HG02840 (cell line): ENCODE data around the gene AKT2.

Experiments
- ATAC-seq: cut with Tn5 transposase; IDR thresholded peaks from one replicate; pipeline ENCODE4 v1.9.1; 2021; ENCODE audit warnings: mild to moderate bottlenecking, moderate library complexity, moderate number of reproducible peaks; ENCODE audit not compliant: unreplicated experiment, low FRiP score

The AKT2 gene

DNA sequence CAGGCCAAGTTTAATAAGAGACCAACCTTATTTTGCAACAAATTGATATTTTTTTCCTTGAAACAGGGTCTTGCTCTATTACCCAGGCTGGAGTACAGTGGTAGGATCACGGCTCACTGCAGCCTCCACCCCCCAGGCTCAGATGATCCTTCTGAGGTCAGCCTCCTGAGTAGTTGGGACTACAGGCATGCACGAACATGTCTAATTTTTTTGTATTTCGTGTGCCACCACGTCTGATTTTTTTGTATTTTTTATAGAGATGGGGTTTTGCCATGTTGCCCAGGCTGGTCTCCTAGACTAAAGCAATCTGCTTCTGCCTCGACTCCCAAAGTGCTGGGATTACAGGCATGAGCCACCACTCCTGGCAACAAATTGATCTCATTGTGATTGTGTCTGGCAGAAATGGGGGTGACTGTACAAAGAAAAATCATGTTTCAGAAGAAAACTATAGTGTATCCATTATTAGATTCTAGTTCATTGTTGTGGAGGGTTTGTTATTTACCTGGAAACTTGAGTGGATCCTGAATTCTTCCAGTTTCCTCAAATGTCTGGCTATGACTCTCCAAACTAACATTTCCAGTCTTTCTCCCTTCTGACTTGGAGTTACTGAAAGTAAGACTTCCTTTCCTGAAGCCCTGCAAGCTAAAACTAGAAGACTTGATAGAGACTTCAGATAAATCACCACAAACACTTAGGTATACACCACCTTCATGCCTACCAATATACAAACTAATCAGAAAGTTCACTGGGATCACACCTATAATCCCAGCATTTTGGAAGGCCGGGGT, 17.3 kb upstream of the AKT2 start:
- ATAC-seq = no peak

DNA sequence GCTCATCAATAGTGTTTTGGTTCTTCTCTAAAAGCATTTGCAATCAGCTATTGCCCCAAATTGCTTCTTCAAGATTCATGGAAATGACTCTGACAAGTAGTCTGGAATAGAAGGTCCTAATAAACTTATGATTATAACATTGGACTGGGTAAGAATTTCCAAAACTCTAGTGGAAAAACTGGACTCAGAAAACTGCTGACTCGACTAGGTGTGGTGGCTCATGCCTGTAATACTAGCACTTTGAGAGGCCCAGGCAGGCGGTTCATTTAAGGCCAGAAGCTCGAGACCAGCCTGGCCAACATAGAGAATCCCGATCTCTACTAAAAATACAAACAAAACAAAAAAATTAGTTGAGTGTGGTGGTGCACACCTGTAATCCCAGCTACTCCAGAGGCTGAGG, 15.5 kb upstream of the AKT2 start:
- ATAC-seq = no peak

DNA sequence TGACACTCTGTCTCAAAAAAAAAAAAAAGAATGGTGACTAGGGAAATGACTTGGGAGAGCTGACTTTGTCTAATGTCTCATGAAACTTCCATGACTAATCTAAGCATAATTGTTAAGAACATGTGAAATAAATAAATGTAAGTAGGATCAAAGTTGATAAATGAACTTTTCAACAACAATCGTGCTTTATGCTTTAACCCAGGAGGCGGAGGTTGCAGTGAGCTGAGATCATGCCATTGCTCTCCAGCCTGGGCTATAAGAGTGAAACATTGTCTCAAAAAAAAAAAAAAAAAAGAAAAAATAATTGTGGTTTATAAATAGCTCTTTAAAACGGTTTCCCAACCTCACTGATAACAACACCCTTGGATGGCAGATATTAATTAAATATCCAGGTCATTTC, 12.9 kb upstream of the AKT2 start:
- ATAC-seq = no peak

DNA sequence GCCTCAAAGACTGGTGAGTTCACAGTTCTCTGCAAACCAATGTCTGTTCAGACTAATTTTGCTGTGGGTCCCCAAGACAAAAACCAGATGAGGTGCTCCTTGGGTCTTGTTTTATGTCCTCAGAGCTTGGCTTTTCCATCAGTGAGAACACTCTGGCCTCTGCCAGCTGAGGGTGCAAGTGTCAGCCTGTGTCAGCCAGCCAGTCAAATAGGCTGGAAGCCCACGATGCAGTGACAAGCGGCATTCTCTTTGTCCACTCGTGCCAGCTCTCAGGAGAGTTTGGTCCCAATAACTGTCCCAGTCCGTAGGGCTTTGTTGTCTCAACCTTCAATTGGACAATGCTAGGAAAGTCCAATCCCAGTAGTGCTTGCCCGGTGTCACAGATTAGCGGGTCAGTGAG, 9.4 kb upstream of the AKT2 start:
- ATAC-seq = no peak

DNA sequence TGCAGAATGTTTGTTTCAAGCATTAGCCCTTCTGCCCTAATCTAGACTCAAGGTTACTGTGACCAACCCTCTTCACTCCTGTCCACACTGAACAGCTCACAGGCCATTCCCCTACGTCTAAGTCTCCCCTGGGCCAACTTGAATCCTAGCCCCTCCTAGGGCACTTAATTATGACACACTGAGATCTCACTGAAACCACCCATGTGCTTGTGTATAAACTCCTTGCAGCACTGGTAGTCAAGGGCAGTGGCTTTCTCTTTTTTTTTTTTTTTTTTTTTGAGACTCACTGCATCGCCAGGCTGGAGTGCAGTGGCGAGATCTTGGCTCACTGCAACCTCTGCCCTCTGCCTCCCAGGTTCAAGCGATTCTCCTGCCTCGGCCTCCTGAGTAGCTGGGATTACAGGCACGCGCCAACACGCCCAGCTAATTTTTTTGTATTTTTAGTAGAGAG, 1.9 kb upstream of the AKT2 start:
- no peak for ATAC-seq

DNA sequence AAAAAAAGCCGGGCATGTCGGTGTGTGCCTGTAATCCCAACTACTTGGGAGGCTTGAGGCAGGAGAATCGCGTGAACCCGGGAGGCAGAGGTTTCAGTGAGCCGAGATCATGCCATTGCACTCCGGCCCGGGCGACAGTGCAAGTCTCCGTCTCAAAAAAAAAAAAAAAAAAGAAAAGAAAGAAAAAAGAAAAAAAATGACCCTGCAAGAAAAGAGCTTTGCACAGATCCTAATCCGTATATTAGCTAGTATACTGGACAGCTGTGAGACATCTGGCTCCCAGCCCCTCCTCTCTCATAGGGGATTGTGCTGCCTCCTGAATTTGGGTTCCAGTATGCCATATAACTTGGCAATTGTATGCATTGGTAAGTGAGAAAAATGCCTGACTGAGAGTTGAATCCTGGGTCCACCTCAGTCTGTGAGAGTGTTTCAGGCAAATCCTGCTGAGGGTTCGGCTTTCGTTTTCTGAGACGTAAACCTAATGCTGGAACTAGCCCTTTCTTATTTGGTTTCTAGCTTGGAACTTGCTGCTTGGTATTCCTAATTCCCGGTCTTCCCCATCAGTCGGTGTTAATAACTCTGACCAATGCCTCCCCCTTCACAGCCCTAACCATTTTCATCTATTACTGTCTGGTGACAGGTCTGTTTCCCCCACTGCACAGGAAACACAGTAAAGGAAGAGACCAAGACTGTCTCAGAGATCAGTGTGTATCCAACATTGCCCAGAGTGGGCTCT, 1.3 kb upstream of the AKT2 start:
- no peak for ATAC-seq

DNA sequence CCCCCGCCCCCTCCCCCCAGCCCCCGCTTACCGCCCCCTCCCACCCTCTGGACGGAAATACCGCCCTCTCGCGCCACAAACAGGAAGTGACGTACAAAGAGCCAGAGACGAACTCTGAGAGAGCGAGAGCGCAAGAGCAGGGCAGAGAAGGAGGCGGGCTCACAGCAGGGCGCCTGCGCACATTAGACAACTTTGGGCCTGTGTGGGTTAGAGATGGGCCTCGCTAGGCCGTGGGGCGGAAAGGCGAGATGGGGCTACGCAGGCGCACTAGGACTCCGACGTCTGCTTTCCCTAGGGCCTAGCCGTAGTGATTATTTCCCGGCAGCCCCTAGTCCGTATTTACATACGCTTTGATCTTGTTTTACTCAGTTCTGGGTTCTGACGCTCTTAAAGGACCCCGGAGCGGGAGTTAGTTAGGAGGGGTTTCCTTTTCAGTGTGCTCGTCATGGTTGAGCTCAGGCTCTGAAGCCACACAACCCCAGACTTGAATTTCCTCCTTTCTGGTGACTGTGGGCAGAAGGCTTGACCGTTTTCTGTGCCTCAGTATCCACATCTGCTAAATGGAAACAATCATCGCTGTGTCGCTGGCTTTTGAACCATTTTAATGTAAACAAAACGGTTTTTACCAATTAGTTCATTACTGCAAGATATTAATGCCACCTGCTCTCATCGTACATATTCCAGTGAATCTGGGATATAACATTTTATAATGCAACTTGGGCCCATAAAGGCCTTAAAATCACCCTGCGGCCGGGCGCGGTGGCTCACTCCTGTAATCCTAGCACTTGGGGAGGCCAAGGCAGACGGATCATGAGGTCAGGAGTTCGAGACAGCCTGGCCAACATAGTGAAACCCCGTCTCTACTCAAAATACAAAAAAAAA, 449 bp upstream of the AKT2 start:
- ATAC-seq = peak; percentile 85

DNA sequence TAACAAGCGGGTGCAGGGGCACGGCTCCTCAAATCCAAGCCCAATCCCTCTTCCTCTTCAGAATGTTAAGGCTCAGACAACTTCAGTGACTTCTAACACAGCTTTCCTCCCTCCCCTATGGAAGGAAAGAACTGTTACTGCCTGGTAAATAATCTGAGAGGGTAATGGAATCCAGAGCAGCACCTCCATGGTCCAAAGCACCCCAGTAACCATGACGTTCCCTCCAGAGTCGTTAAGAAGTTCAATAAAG, 969 bp downstream of the AKT2 start:
- ATAC-seq = no peak

DNA sequence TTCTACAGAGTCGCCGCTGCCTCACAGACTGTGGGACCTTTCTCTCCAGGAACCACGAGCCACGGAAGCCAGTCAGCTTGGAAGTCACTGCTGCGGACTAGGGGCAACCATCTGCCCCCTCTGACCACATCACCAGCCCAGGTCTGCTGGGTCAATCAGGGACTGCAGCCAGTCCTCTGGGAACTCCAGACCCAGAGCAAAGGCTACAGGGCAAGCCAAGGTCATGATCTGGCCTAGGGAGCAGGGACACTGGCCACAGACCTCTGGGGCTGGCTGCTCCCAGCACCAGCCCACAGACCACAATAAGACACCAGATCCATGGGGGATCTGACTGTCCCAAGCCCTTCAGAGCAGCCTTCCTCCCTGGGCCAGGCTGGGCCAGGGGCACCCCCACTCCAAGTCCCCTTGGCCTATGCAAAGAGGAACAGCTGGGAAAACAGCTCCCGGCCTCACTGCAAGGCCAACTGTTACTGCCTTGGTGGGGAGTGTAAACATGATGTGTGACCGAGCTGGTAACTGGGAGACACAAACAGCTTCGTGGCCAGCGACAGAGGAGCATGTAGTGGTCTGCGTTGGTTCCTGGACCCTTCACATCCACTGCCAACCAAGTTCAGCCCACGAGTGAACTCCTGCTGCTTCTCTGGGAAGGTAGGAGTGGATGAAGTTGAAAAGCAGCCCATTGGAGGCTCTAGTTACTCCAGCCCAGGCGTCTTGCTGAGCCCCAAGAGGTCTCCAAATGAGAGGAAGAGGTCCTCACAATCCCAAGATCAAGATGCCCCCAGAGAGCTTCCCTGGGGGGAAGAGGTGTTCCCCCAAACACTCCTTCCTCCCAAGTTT, 1.5 kb downstream of the AKT2 start:
- ATAC-seq = no peak

DNA sequence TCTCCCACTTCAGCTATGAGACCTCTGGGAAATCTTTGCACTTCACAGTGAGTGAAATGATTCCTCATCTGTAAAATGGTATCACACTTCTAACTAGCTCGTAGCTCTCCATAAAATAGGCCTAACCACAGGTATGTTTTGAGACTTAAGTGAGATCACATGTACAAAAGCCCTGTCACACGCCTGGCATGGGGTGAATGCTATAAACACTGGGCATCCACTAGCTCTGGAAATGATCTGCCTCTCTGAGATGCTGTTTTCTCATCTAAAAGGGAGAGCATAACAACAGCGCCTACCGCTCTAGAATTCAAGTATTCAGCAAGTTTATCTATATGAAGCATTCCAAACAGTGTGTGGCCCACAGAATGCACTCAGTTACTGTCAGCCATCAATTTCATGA, 2.2 kb downstream of the AKT2 start:
- ATAC-seq = no peak

DNA sequence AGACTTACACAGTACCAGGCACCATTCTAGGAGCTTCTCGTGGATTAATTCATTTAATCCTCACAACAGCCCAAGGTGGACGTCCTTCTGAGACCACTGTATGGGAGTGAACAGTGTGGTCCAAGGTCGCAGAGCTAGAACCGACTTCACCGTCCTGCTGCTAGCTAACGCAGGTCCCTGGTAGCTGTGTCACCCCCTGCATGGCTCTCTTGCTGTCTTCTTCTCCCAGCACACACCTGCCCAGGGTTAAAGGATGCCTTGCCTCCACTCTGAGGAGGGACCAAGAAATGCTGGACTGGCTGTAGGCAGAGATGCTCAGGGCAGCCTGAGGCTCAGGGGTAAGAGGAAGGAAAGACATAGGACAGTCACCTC, 3.0 kb downstream of the AKT2 start:
- ATAC-seq = no peak

DNA sequence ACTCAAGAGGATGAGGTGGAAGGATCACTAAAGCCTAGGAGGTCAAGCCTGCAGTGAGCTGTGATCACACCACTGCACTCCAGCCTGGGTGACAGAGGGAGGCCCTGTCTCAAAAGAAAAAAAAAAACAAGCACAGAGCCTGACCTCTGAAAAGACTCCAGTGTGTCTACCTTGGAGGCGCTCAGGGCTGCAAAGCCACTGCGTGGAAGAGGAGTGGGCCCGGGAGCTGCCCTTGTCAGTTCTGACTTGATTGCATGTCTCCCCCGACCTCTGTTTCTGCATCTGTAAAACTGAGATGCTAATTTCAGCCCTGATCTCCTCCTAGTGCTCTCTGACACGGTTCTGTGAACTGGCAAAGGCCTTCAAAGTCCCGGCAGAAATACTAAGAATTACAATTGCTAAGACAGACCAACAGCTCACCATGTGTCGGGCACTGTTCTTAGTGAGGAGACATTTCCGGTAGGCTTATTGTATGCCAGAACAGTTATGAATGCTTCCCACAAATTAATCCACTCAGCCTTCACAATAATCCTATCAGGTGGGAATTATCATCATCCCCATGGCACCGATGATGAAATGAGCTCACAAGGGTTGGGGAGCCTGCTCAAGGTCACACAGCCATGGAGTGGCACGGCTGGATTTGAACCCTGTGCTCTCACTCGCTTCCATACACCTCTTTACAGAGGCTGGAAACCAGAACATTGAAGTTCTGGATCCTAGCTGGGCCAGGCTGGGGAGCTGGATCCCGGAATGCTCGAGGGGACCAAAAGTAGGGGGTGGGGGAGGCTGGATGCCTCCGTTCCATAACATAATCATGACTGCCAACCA, 3.5 kb downstream of the AKT2 start:
- no peak for ATAC-seq

DNA sequence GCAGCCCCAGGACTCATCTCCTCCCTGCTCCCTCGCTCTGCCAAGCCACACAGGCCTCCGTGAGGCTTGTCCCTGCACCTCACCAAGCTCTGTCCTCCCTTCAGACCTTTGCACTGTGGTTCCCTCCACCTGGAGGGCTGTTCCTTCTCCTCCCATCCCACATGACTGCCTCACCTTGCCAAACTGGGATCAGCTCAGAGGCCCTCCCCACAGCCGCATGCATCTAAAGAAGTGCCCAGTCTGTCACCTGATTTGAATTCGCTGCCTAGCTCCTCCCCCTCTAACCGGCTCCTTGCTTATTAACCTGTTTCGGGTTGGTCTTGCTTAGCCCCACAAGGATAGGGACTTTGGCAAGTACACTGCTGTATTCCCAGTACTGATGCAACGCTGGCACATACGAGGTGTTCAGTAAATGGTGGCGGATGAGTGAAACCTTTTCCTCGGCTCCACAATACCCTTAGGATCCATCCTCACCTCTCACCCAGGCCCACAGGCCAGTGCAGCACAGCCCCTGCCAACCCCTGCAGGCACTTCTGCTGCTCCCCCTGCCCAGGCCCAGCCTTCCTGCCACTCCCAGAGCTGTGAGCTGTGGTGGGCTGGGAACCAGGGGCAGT, 4.4 kb downstream of the AKT2 start:
- ATAC-seq = no peak

DNA sequence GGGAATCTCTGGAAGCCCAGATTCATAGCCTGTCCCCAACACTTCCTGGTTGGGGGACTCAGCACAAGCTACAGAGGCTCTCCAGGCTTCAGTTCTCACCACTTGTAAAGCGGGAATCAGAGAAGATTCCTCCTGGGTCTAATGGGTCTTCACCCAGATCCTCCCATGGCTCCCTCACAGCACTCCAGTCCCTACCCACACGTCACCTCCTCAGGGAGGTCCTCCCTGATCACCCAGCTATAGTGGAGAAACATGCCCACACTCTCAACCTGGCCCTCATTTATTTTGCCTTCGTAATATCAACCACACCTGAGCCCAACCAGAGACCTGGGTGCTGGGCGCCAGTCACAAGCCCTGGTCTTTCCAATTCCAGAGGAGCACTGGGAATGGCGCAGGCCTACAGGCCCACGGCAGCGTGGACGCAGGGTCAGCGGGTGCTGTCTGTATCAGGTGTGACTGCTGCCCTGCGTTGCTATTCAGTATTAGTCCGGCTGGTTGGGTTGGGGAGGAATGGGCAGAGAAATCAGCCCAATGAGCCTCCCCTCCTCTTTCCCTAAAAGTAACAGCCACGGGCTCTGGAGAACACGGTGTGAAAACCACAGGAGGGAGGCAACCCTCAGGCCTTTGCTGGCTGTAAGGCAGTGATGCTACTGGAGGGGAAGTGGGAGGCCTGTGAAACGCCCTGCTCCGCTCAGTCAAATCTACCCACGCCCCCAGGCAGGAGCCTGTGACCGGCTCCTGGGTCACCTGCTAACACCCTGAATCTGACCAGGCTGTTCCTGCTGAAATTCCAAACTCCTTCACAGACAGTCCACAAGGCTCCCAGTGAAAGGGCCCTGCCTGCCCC, 5.2 kb downstream of the AKT2 start:
- ATAC-seq = no peak

DNA sequence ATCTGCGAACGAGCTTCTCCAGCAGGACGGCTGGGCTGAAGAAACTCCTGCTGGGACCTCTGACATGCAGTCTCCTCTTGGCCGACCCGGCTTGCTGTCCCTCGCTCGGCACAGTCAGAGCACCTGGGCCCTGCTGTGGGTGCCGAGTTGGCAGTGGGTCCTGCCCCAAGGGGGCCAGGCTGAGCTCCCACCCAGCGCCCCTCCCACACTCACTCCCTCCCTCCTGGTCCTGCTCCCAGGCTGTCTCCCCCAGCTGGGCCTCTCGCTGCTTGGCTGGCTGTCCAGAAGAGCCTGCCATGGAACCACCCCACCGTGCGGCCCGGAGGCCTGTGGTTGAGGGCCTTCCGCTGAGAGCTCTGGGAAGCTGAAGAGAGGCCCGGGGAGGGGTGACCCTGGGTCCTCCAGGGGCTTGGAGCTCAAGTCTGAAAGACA, 6.0 kb downstream of the AKT2 start:
- no peak for ATAC-seq

DNA sequence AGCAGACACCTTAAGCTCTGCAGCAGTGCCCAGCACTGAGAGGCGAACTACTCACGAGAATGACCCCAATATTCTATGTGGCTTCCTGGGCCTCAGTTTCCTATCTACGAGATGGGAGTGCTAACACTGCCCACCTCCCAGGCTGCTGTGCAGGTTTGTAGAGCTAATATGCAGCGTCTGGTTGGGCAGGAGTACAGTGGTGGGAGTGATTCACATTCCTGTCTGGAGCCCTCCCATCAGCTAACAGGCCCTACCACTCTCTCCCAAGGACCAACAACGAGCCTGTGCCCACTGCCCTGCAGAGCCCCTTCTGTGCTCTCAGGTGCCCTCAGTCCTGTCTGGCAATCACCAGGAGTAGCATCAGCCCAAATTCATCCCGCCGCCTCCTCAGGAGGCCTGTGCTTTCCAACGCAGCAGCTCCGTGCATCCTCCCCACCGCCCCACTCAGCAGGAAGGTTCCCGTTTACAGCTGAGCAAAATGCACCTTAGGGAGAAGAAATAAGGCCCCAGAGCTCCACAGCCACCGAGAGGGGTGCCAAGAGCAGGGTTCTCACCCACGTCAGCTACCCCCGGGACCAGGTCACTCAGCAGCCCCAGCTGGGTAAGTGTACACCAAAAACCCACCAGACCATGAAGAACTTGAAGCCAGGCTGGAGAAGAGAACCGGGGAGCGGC, 6.6 kb downstream of the AKT2 start:
- no peak for ATAC-seq

DNA sequence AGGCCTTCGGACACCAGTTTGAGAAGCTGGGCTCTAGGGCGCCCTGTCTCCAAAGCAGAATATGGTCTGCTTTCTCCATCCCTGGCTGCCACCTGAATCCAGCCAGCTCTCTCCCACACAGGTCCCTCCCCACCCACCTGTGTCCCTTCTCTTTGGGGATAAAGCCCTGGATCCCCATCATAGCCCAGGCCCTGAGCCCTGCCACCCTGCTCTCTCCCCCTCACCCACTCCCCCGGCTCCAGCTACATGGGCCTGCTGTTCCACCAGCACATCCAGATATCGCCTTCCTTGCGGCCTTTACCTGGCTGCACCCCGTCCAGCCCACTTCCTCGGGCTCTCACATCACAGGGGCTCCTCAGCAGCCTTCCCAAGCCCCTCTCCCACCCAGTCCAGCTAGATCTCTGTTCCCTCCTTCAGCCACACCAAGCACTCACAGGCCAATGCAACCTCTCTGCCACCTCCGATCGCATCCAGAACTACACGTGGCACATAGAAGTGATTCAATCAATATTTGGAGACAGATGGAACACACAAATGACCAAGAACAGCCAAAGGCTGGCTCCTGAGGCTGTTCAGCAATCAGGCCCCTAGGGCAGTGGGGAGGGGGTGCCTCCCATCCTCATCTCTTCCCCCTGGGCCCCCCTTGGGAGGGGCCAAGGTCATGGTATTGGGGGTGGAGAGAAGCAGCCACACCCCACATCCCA, 7.6 kb downstream of the AKT2 start:
- no peak for ATAC-seq
